K562 (cell line): Measurements from ENCODE around the gene ATXN7L1. TPM values are rescaled to one million over a fixed set of nuclear protein-coding genes. Genes with fewer than 3 reads are reported as not detected.

Source experiments
- KDM4B ChIP-seq, 2 experiments: fragments of 450-650 bp in 1 of 2; sonication (generic) in 1 of 2; IDR thresholded peaks; 2 replicates each; pipeline ENCODE4 v1.6.1; 2016 to 2017; ENCODE audit warnings: borderline replicate concordance in 2 of 2, antibody characterized with exemption in 1 of 2, low read depth in 1 of 2, mild to moderate bottlenecking in 1 of 2
- L3MBTL2 ChIP-seq: fragments of 450-650 bp; IDR thresholded peaks from 2 replicates; pipeline ENCODE4 v1.6.1; 2016; ENCODE audit warnings: mild to moderate bottlenecking, moderate library complexity
- MBD2 ChIP-seq: sonication (generic); IDR thresholded peaks from 2 replicates; pipeline ENCODE4 v1.6.1; 2016; ENCODE audit warnings: low read depth, borderline replicate concordance
- NONO ChIP-seq, 2 experiments: fragments of 200-400 bp in 1 of 2; fragments of 450-650 bp in 1 of 2; formaldehyde crosslinking in 1 of 2; IDR thresholded peaks; 2 replicates each; pipeline ENCODE4 v1.6.1; 2017; ENCODE audit warnings: low read depth in 2 of 2, mild to moderate bottlenecking in 2 of 2, moderate library complexity in 2 of 2, low read length in 1 of 2
- RBM17 ChIP-seq: fragments of 200-400 bp; formaldehyde crosslinking; IDR thresholded peaks from 2 replicates; pipeline ENCODE4 v1.6.1; 2017; ENCODE audit warnings: low read depth, mild to moderate bottlenecking, low read length, borderline replicate concordance
- TAF1 ChIP-seq: IDR thresholded peaks from 2 replicates; pipeline ENCODE4 v1.6.1; 2011; ENCODE audit warnings: mild to moderate bottlenecking, low read length, moderate library complexity; ENCODE audit not compliant: insufficient read depth, control insufficient read depth, severe bottlenecking; ENCODE audit errors: extremely low read depth
- ZBTB11 ChIP-seq, 3 experiments: fragments of 200-800 bp in 1 of 3; fragments of 250-450 bp in 1 of 3; fragments of 450-650 bp in 1 of 3; sonication (Bioruptor Pico) in 1 of 3; sonication (Bioruptor generic) in 1 of 3; formaldehyde crosslinking in 1 of 3; IDR thresholded peaks; 2 replicates each; pipeline versions ENCODE4 v1.6.1 to v1.8.0; 2016 to 2022; ENCODE audit warnings: mild to moderate bottlenecking in 2 of 3, missing genetic modification characterization in 2 of 3, missing compliant biosample characterization in 1 of 3, moderate library complexity in 1 of 3
- ZNF316 ChIP-seq: fragments of 450-650 bp; IDR thresholded peaks from 2 replicates; pipeline ENCODE4 v1.6.1; 2016
- polyA plus RNA-seq, 8 experiments: library from polyadenylated mRNA; depleted of rRNA in 4 of 8; stranded (reverse) in 5 of 8; unstranded in 3 of 8; fragments of >200 nt; fragmentation: Nextera tagmentation in 2 of 8; fragmentation: Illumina TruSeq in 1 of 8; extraction: Ambion mirVana in 2 of 8; extraction: Trizol in 1 of 8; gene quantifications; 2 replicates each; pipeline versions ENCODE4 v1.2.1 to v1.2.3, GENCODE V29; 2011 to 2014; ENCODE audit warnings: inconsistent platforms in 1 of 8, missing spikeins in 1 of 8
- total RNA-seq, 7 experiments: library from RNA; depleted of rRNA in 6 of 7; stranded (reverse); fragments of >200 nt in 6 of 7; fragmentation: Illumina TruSeq in 2 of 7; extraction: Trizol in 2 of 7; gene quantifications; 2 replicates each; pipeline versions ENCODE4 v1.2.1 to v1.2.3, GENCODE V29; 2011 to 2021; ENCODE audit warnings: low replicate concordance in 1 of 7
- TF ChIP-seq, protein P1 (sequence below): fragments of 250-450 bp; sonication (Bioruptor Pico); IDR thresholded peaks from 2 replicates; pipeline ENCODE4 v1.8.0; 2022; ENCODE audit warnings: moderate library complexity, mild to moderate bottlenecking, inconsistent platforms
- TF ChIP-seq, protein P2 (sequence below), 2 experiments: IDR thresholded peaks; 2 replicates each; pipeline ENCODE4 v1.6.1; 2011; ENCODE audit warnings: borderline replicate concordance in 1 of 2, control low read depth in 1 of 2, low read depth in 1 of 2, low read length in 1 of 2, mild to moderate bottlenecking in 1 of 2, mixed read lengths in 1 of 2, moderate library complexity in 1 of 2; ENCODE audit not compliant: insufficient read depth in 1 of 2, insufficient read length in 1 of 2, poor library complexity in 1 of 2, severe bottlenecking in 1 of 2; ENCODE audit errors: extremely low read depth in 1 of 2

The ATXN7L1 gene
- total and polyA plus RNA-seq, 9 of the 15 experiments (the other 6 are each of a cell fraction or from before 2014, with no cell fraction given): 6.6 to 13.7 (median 10.7) TPM

DNA sequence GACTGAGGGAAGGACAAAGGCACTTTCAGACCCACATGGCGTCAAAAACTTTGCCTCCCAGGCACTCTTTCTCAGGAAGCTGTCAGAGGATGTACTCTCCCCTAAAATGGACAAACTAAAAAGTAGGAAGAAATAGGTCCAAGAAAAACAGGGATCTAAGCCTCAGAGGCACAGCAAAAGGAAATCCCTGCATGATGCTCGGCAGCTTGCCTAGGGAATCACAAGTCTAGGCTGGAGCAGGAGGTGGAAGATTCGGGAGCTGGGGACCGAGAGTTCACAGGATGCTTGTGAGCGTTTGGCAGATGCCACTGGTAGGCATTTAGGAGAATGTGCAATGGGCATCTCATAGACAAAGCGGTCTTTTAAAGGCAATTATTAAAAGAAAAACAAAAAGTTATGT, 60.8 kb downstream of the ATXN7L1 start (continued):
- TF ChIP-seq, protein P1, sequence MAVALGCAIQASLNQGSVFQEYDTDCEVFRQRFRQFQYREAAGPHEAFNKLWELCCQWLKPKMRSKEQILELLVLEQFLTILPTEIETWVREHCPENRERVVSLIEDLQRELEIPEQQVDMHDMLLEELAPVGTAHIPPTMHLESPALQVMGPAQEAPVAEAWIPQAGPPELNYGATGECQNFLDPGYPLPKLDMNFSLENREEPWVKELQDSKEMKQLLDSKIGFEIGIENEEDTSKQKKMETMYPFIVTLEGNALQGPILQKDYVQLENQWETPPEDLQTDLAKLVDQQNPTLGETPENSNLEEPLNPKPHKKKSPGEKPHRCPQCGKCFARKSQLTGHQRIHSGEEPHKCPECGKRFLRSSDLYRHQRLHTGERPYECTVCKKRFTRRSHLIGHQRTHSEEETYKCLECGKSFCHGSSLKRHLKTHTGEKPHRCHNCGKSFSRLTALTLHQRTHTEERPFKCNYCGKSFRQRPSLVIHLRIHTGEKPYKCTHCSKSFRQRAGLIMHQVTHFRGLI: no peak
- TF ChIP-seq L3MBTL2 (no peak), NONO (IDR thresholded peaks at IDR 0.05; ENCODE audit: low read depth in 2 of 2, low read length in 1 of 2) (no peak), ZNF316 (no peak), KDM4B (IDR thresholded peaks at IDR 0.05; ENCODE audit: borderline replicate concordance in 2 of 2, low read depth in 1 of 2) (no peak), RBM17 (no peak), MBD2 (no peak), TAF1 (no peak), ZBTB11 (CRISPR knock-in tag; IDR thresholded peaks at IDR 0.05) (no peak)
- TF ChIP-seq, protein P2, sequence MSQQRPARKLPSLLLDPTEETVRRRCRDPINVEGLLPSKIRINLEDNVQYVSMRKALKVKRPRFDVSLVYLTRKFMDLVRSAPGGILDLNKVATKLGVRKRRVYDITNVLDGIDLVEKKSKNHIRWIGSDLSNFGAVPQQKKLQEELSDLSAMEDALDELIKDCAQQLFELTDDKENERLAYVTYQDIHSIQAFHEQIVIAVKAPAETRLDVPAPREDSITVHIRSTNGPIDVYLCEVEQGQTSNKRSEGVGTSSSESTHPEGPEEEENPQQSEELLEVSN (IDR thresholded peaks at IDR 0.05; ENCODE audit: borderline replicate concordance in 1 of 2, extremely low read depth in 1 of 2, insufficient read depth in 1 of 2, insufficient read length in 1 of 2, low read depth in 1 of 2, low read length in 1 of 2, poor library complexity in 1 of 2, severe bottlenecking in 1 of 2): no peak
